ENCODE data around the gene ZNF335. TPM values are rescaled to one million over a fixed set of nuclear protein-coding genes. Genes with fewer than 3 reads are reported as not detected.

The ZNF335 gene
- total and polyA plus RNA-seq, 2 donors (not counting 3 experiments of a cell fraction or from before 2014, with no cell fraction given): 17.3 to 22.8 TPM

- no peak overlapping the region for H3K4me2 ChIP-seq (ENCODE audit: insufficient read depth, low read length)
- POLR2A ChIA-PET: no interaction called here
- H3K27me3 ChIP-seq (ENCODE audit: control insufficient read depth in 2 of 2, insufficient read depth in 2 of 2, low read length in 2 of 2): no peaks in the 10 kb centered on the region
- no peak for TF ChIP-seq JUN (IDR thresholded peaks at IDR 0.05; ENCODE audit: borderline replicate concordance, insufficient read depth, insufficient read length, low read depth)
- no peak for TF ChIP-seq POLR2AphosphoS5 (IDR thresholded peaks at IDR 0.05; ENCODE audit: insufficient read depth, low read depth, low read length)
- no peak for TF ChIP-seq EZH2 (IDR thresholded peaks at IDR 0.05; ENCODE audit: borderline replicate concordance, low read depth, low read length, severe bottlenecking)
- no peak for TF ChIP-seq MAX (IDR thresholded peaks at IDR 0.05; ENCODE audit: insufficient read depth, insufficient read length)
- no peak for TF ChIP-seq CTCF (IDR thresholded peaks at IDR 0.05; ENCODE audit: extremely low read depth in 1 of 2, insufficient read depth in 1 of 2, low read depth in 1 of 2, low read length in 2 of 2)
- TF ChIP-seq POLR2A (IDR thresholded peaks at IDR 0.05; ENCODE audit: low read depth, low read length): no peak
- TF ChIP-seq GATA2 (IDR thresholded peaks at IDR 0.05; ENCODE audit: insufficient read depth, insufficient read length, low read depth, low read length): no peak
- no peak for TF ChIP-seq MYC (IDR thresholded peaks at IDR 0.05; ENCODE audit: low read depth, low read length)
- no peak for TF ChIP-seq FOS (IDR thresholded peaks at IDR 0.05; ENCODE audit: borderline replicate concordance, insufficient read depth, low read length)
- BruUV-seq (replicated peaks): no TSS peak
- FAIRE-seq: no peak
- dilution Hi-C loops (cut with MboI; ENCODE audit: extremely low pct_ligation_motif_present, low sequenced_read_pairs) (no loop called here), intact Hi-C loops (cut with micrococcal nuclease) (no loop called here)
- no peak overlapping the region for H3K27ac ChIP-seq (ENCODE audit: insufficient read depth, low read depth, low read length)
- H3K79me2 ChIP-seq (ENCODE audit: control insufficient read depth, insufficient read depth, low read length): peaks cover 13% of the 10 kb centered on the region
- no peaks in the 10 kb centered on the region for H3K9me1 ChIP-seq (replicated peaks; ENCODE audit: control insufficient read depth, extremely low read depth, insufficient read depth, low read length)
- no peak overlapping the region for H2AFZ ChIP-seq (ENCODE audit: low read depth, low read length)
- H3K36me3 ChIP-seq (ENCODE audit: control insufficient read depth in 2 of 2, extremely low read depth in 1 of 2, insufficient read depth in 2 of 2, low read length in 2 of 2): peaks cover 18 to 49% of the 10 kb centered on the region in 2 experiments
- H3K4me1 ChIP-seq (ENCODE audit: control insufficient read depth, extremely low read depth, insufficient read depth, low read length): peaks cover 7% of the 10 kb centered on the region
- CTCF ChIA-PET: interaction anchor here (0.8 to 1.3 kb wide), 5 partner anchors 21 to 167 kb away, joined by 3 to 7 read pairs (median 4); no protein-coding TSS in a partner anchor
- H4K20me1 ChIP-seq (replicated peaks; ENCODE audit: control insufficient read depth, extremely low read depth, insufficient read depth, low read length): no peaks in the 10 kb centered on the region
- no peak for DNase-seq (ENCODE audit: low read depth, low spot score)
- no peak overlapping the region for H3K4me3 ChIP-seq (replicated peaks in 1 of 3; ENCODE audit: insufficient read depth in 1 of 3, low read depth in 1 of 3, low read length in 3 of 3)
- no peak overlapping the region for H3K9ac ChIP-seq (replicated peaks; ENCODE audit: extremely low read depth, insufficient read depth, low read length)
- H3K9me3 ChIP-seq (replicated peaks; ENCODE audit: control insufficient read depth, insufficient read depth, low read length): no peaks in the 10 kb centered on the region
These were observed 6.6 kb downstream of the ZNF335 start for GRCh38 chr20:45965169-45966002.
